ENCODE data around the gene EIF1AY.

The EIF1AY gene

GRCh38 chrY:20578206-20578605 lies 2.6 kb downstream of the EIF1AY start:
- TF ChIP-seq EP300 (IDR thresholded peaks at IDR 0.05; ENCODE audit: borderline replicate concordance) (no peak), TCF12 (IDR thresholded peaks at IDR 0.05; ENCODE audit: low read depth) (no peak), NFIC (IDR thresholded peaks at IDR 0.05) (no peak), CEBPB (IDR thresholded peaks at IDR 0.05) (no peak), EGR1 (IDR thresholded peaks at IDR 0.05) (no peak), FOXM1 (IDR thresholded peaks at IDR 0.05; ENCODE audit: borderline replicate concordance, low read depth) (no peak), YY1 (IDR thresholded peaks at IDR 0.05; ENCODE audit: low read depth) (no peak), ZBTB7A (IDR thresholded peaks at IDR 0.05; ENCODE audit: low read depth) (no peak), MAX (IDR thresholded peaks at IDR 0.05) (no peak), TEAD4 (IDR thresholded peaks at IDR 0.05) (no peak), REST (IDR thresholded peaks at IDR 0.05; ENCODE audit: low read depth) (no peak), CREB1 (IDR thresholded peaks at IDR 0.05; ENCODE audit: low read depth) (no peak), TAF1 (IDR thresholded peaks at IDR 0.05; ENCODE audit: low read depth) (no peak), RAD21 (IDR thresholded peaks at IDR 0.05; ENCODE audit: low read depth) (no peak), USF1 (IDR thresholded peaks at IDR 0.05) (no peak)

GRCh38 chrY:20581687-20582086 lies 6.1 kb downstream of the EIF1AY start:
- no peak for TF ChIP-seq NFIC (IDR thresholded peaks at IDR 0.05)
- no peak for TF ChIP-seq FOXM1 (IDR thresholded peaks at IDR 0.05; ENCODE audit: borderline replicate concordance, low read depth)
- TF ChIP-seq MAX (IDR thresholded peaks at IDR 0.05): no peak
- TF ChIP-seq ZBTB7A (IDR thresholded peaks at IDR 0.05; ENCODE audit: low read depth): no peak
- no peak for TF ChIP-seq EGR1 (IDR thresholded peaks at IDR 0.05)
- TF ChIP-seq CEBPB (IDR thresholded peaks at IDR 0.05): no peak
- no peak for TF ChIP-seq RAD21 (IDR thresholded peaks at IDR 0.05; ENCODE audit: low read depth)
- TF ChIP-seq TAF1 (IDR thresholded peaks at IDR 0.05; ENCODE audit: low read depth): no peak
- no peak for TF ChIP-seq CREB1 (IDR thresholded peaks at IDR 0.05; ENCODE audit: low read depth)
- no peak for TF ChIP-seq TCF12 (IDR thresholded peaks at IDR 0.05; ENCODE audit: low read depth)
- no peak for TF ChIP-seq USF1 (IDR thresholded peaks at IDR 0.05)
- TF ChIP-seq TEAD4 (IDR thresholded peaks at IDR 0.05): no peak

- TF ChIP-seq EGR1 (IDR thresholded peaks at IDR 0.05) (no peak), TEAD4 (IDR thresholded peaks at IDR 0.05) (no peak), TCF12 (IDR thresholded peaks at IDR 0.05; ENCODE audit: low read depth) (no peak), NFIC (IDR thresholded peaks at IDR 0.05) (no peak), CEBPB (IDR thresholded peaks at IDR 0.05) (no peak), FOXM1 (IDR thresholded peaks at IDR 0.05; ENCODE audit: borderline replicate concordance, low read depth) (no peak), YY1 (IDR thresholded peaks at IDR 0.05; ENCODE audit: low read depth) (no peak), ZBTB7A (IDR thresholded peaks at IDR 0.05; ENCODE audit: low read depth) (no peak), CREB1 (IDR thresholded peaks at IDR 0.05; ENCODE audit: low read depth) (no peak), USF1 (IDR thresholded peaks at IDR 0.05) (no peak), TAF1 (IDR thresholded peaks at IDR 0.05; ENCODE audit: low read depth) (no peak), MAX (IDR thresholded peaks at IDR 0.05) (no peak), REST (IDR thresholded peaks at IDR 0.05; ENCODE audit: low read depth) (no peak), EP300 (IDR thresholded peaks at IDR 0.05; ENCODE audit: borderline replicate concordance) (no peak), RAD21 (IDR thresholded peaks at IDR 0.05; ENCODE audit: low read depth) (no peak)
These were observed 10.6 kb downstream of the EIF1AY start for GRCh38 chrY:20586161-20586560.
